A673 (cell line): ENCODE measurements around the gene UBASH3A. TPM values are rescaled to one million over a fixed set of nuclear protein-coding genes. Genes with fewer than 3 reads are reported as not detected.
A peak's percentile ranks its signal among the peaks of the same experiment; 100 is the strongest.

ENCODE experiments used
- BruUV-seq: library from RNA; stranded (reverse); fragments of 400-500 nt; replicated peaks from 2 replicates; lab custom pipeline; 2021; lab: Mats Ljungman, UMichigan
- CTCF ChIA-PET: fragments of 300-600 bp; sonication (Branson Sonifier 250); formaldehyde crosslinking; loops from one replicate; lab custom pipeline; 2022; ENCODE audit warnings: antibody characterized with exemption; lab: Charles Lee
- POLR2A ChIA-PET: fragments of 300-600 bp; sonication (Branson Sonifier 250); formaldehyde crosslinking; loops from one replicate; lab custom pipeline; 2022; ENCODE audit warnings: antibody characterized with exemption; ENCODE audit not compliant: low non-redundant PET; lab: Charles Lee
- DNase-seq: peaks from one replicate; pipeline ENCODE4 v3.0.0-alpha.2; 2015; ENCODE audit warnings: low spot score
- H3K27ac ChIP-seq: fragments of 200-600 bp; sonication (generic); 2 replicates; pipeline ENCODE4 v1.5.1; 2016; ENCODE audit warnings: mixed run types, low read depth, mild to moderate bottlenecking, mixed read lengths, antibody characterized with exemption, low read length; ENCODE audit not compliant: poor library complexity, severe bottlenecking
- H3K27me3 ChIP-seq: fragments of 200-600 bp; sonication (generic); replicated peaks from 2 replicates; pipeline ENCODE4 v1.6.1; 2017; ENCODE audit warnings: mixed run types, low read depth, mild to moderate bottlenecking, mixed read lengths, antibody characterized with exemption, low read length; ENCODE audit not compliant: insufficient read depth, poor library complexity
- H3K36me3 ChIP-seq: fragments of 200-600 bp; sonication (generic); 2 replicates; pipeline ENCODE4 v1.6.1; 2016; ENCODE audit warnings: mixed run types, mild to moderate bottlenecking, mixed read lengths, antibody characterized with exemption, low read length; ENCODE audit not compliant: insufficient read depth, poor library complexity, severe bottlenecking
- H3K4me1 ChIP-seq: fragments of 200-600 bp; sonication (generic); 2 replicates; pipeline ENCODE4 v1.6.1; 2017; ENCODE audit warnings: mixed run types, mild to moderate bottlenecking, mixed read lengths, antibody characterized with exemption, low read length; ENCODE audit not compliant: insufficient read depth, poor library complexity, severe bottlenecking
- H3K4me3 ChIP-seq: fragments of 200-600 bp; sonication (generic); 2 replicates; pipeline ENCODE4 v1.5.1; 2016; ENCODE audit warnings: low read depth, mixed run types, mild to moderate bottlenecking, mixed read lengths, low read length; ENCODE audit not compliant: poor library complexity, severe bottlenecking
- H3K9me3 ChIP-seq: fragments of 200-600 bp; sonication (generic); 2 replicates; pipeline ENCODE4 v1.6.1; 2016; ENCODE audit warnings: mixed run types, low read depth, mild to moderate bottlenecking, mixed read lengths, antibody characterized with exemption, low read length; ENCODE audit not compliant: poor library complexity, severe bottlenecking
- EZH2 ChIP-seq: fragments of 200-600 bp; sonication (generic); IDR thresholded peaks from 2 replicates; pipeline ENCODE4 v1.6.1; 2017; ENCODE audit warnings: borderline replicate concordance, low read depth, mild to moderate bottlenecking, mixed read lengths, antibody characterized with exemption, low read length; ENCODE audit not compliant: poor library complexity, severe bottlenecking
- intact Hi-C: fragments of 100-400 bp; cut with micrococcal nuclease; formaldehyde crosslinking; loops from one replicate; pipeline ENCODE4 v1.10.0; 2022; ENCODE audit not compliant: unreplicated experiment
- total RNA-seq: library from RNA; stranded (reverse); gene quantifications from 2 replicates; pipeline ENCODE4 v1.2.3, GENCODE V29; 2021
- TF ChIP-seq, protein P1 (sequence below): fragments of 300-800, 200-600 bp; sonication (generic); conservative IDR thresholded peaks from 2 replicates; pipeline ENCODE4 v1.5.1; 2017; ENCODE audit warnings: low read depth, mild to moderate bottlenecking, antibody characterized with exemption, low read length, moderate library complexity, mixed read lengths

Gene UBASH3A
- total RNA-seq, 1 experiment from 2014 or later = not detected

DNA sequence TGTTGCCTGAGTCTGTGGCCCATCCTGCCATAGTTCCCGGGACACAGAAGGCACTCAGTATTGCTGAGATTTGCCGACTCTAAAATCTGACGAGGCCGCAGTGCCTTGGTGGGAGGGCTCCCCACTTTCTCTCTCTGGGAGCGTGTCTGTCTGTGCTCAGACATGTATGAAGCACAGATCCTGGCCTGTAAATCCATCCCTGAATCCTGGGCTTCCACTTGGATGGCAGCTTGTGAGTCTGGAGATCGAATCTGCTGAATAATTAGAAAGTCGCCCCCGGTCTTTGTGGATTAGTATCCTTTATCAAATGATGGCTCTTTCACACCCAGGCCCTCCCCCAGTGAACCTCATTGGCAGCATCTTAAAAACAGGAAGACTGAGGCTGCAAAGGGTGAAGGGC lies 10.4 kb downstream of the UBASH3A start:
- no peak for DNase-seq
- peaks cover 16% of the 10 kb centered on the region for H3K4me1 ChIP-seq

DNA sequence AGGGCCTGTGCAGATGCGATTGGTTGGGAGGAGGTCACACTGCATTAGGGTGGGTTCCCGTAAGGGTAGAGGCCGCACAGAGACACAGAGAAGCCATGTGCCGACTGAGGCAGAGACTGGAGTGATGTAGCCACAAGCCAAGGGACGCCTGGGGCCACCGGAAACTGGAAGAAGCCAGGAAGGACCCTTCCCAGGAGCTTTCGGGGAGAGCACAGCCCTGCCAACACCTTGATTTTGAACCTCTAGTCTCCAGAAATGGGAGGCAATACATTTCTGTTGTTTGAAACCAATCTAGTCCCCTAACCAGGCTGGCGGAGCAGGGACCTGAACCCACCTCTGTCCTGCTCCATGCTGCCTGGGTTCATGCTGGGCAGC lies 10.8 kb downstream of the UBASH3A start:
- Histone ChIP-seq H3K27me3 (peaks cover 13% of the 10 kb centered on the region), H3K27ac (no peak overlapping the region), H3K4me3 (no peak overlapping the region), H3K4me1 (peaks cover 16% of the 10 kb centered on the region), H3K9me3 (no peaks in the 10 kb centered on the region), H3K36me3 (no peaks in the 10 kb centered on the region)
- no peak for DNase-seq
- intact Hi-C loops = no loop called here
- CTCF ChIA-PET = no interaction called here
- no TSS peak for BruUV-seq
- TF ChIP-seq, protein P1, sequence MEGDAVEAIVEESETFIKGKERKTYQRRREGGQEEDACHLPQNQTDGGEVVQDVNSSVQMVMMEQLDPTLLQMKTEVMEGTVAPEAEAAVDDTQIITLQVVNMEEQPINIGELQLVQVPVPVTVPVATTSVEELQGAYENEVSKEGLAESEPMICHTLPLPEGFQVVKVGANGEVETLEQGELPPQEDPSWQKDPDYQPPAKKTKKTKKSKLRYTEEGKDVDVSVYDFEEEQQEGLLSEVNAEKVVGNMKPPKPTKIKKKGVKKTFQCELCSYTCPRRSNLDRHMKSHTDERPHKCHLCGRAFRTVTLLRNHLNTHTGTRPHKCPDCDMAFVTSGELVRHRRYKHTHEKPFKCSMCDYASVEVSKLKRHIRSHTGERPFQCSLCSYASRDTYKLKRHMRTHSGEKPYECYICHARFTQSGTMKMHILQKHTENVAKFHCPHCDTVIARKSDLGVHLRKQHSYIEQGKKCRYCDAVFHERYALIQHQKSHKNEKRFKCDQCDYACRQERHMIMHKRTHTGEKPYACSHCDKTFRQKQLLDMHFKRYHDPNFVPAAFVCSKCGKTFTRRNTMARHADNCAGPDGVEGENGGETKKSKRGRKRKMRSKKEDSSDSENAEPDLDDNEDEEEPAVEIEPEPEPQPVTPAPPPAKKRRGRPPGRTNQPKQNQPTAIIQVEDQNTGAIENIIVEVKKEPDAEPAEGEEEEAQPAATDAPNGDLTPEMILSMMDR = no peak
- no peak for TF ChIP-seq EZH2
- POLR2A ChIA-PET = no interaction called here

More for the DNA sequence above, 10.4 kb downstream of the UBASH3A start:
- no peak overlapping the region for H3K4me3 ChIP-seq
- CTCF ChIA-PET = no interaction called here
- intact Hi-C loops = no loop called here
- no peaks in the 10 kb centered on the region for H3K36me3 ChIP-seq
- peaks cover 9% of the 10 kb centered on the region for H3K27me3 ChIP-seq
- no TSS peak for BruUV-seq
- H3K27ac ChIP-seq = no peak overlapping the region
- TF ChIP-seq EZH2 = no peak
- TF ChIP-seq, protein P1 = no peak
- POLR2A ChIA-PET = no interaction called here
- no peaks in the 10 kb centered on the region for H3K9me3 ChIP-seq

DNA sequence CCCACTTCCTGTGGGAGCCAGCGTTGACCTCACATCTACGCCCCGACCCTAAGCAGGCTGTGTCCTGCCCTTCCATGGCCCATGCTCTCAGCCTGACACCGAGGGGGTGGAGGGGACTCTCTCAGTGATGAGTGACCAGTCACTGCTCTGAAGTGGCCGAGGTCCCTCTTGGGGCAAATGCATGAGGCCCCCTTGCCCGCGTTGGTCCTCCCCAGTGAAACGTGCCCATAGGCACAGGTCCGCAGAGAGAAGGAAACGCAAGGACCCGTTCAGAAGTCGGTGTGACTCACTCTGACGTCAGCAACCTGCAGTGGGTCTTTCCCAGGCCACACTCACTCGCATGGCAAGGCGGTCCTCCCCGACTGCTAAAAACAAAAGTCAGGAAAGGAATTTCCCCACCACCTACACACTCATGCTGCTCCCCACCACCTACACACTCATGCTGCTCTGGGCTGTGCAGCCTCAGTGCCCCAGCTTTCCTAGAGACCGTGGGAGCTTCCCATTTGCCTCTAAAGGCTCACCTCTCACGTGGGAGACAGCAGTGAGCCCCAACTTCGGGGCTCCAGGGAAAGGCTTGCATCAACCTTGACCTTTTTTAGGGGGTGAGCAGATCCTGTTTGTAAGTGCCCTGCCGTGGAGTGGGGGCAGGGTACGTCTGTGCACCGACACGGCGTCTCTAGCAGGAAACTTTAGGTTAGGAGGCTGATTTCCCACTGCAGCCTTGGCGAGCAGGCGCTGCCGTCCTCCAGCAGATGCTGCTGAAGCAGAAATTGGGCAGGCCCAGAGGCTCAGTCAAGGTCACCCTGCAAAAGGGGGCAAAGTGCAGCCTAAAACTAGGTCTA lies 11.4 kb downstream of the UBASH3A start:
- intact Hi-C loops = no loop called here
- ChIA-PET CTCF (no interaction called here), POLR2A (no interaction called here)
- H3K4me1 ChIP-seq = peaks cover 16% of the 10 kb centered on the region
- peaks cover 13% of the 10 kb centered on the region for H3K27me3 ChIP-seq
- no peaks in the 10 kb centered on the region for H3K36me3 ChIP-seq
- no peak overlapping the region for H3K4me3 ChIP-seq
- H3K27ac ChIP-seq = no peak overlapping the region
- BruUV-seq = no TSS peak
- no peak for TF ChIP-seq EZH2
- TF ChIP-seq, protein P1 = no peak
- H3K9me3 ChIP-seq = peaks cover 4% of the 10 kb centered on the region
- DNase-seq = peak; percentile 76
